PC-9 (cell line): ENCODE results near the gene TBCE.

Experiments
- CTCF ChIP-seq: fragments of 200-600 bp; sonication (generic); conservative IDR thresholded peaks from 2 replicates; pipeline ENCODE4 v1.6.1; 2017; ENCODE audit warnings: mixed run types, antibody characterized with exemption, mild to moderate bottlenecking, moderate library complexity
- EZH2 ChIP-seq: fragments of 200-600 bp; sonication (generic); IDR thresholded peaks from 2 replicates; pipeline ENCODE4 v1.8.0; 2017; ENCODE audit warnings: antibody characterized with exemption, low read depth

- no peak for TF ChIP-seq CTCF
- no peak for TF ChIP-seq EZH2
Observed at GRCh38 chr1:235407419-235407818, 40.2 kb downstream of the TBCE start.
